GM19438 (cell line): ENCODE data around the gene VMO1.

ENCODE experiments used
- ATAC-seq: cut with Tn5 transposase; IDR thresholded peaks from one replicate; pipeline ENCODE4 v1.9.1; 2021; ENCODE audit warnings: low read depth; ENCODE audit not compliant: unreplicated experiment

Gene VMO1

GRCh38 chr17:4800462-4801196 lies 14.5 kb upstream of the VMO1 start:
- ATAC-seq = no peak

GRCh38 chr17:4796552-4796920 lies 10.4 kb upstream of the VMO1 start:
- ATAC-seq = no peak

GRCh38 chr17:4795168-4795567 lies 9.0 kb upstream of the VMO1 start:
- no peak for ATAC-seq

GRCh38 chr17:4790705-4791088 lies 4.5 kb upstream of the VMO1 start:
- ATAC-seq = no peak

GRCh38 chr17:4789951-4790704 lies 4.0 kb upstream of the VMO1 start:
- no peak for ATAC-seq

GRCh38 chr17:4789701-4789950 lies 3.5 kb upstream of the VMO1 start:
- no peak for ATAC-seq

GRCh38 chr17:4788807-4789700 lies 2.9 kb upstream of the VMO1 start, which contains the start of gene GLTPD2:
TSS of gene GLTPD2 (plus strand) at chr17:4788964. CDS start at chr17:4789012, 48 bp downstream.
- ATAC-seq = no peak

GRCh38 chr17:4788159-4788806 lies 2.1 kb upstream of the VMO1 start:
- ATAC-seq = no peak

- ATAC-seq = no peak
Observed at GRCh38 chr17:4786516-4786915, 352 bp upstream of the VMO1 start.

GRCh38 chr17:4785311-4786105 lies 656 bp downstream of the VMO1 start:
- ATAC-seq = no peak

GRCh38 chr17:4782652-4783051 lies 3.5 kb downstream of the VMO1 start:
- no peak for ATAC-seq

GRCh38 chr17:4780325-4780955 lies 5.7 kb downstream of the VMO1 start:
- no peak for ATAC-seq

GRCh38 chr17:4777969-4778760 lies 8.0 kb downstream of the VMO1 start:
- no peak for ATAC-seq

GRCh38 chr17:4772235-4772613 lies 13.9 kb downstream of the VMO1 start:
- no peak for ATAC-seq

GRCh38 chr17:4771519-4772234 lies 14.5 kb downstream of the VMO1 start, which contains the start of gene TM4SF5:
TSS of gene TM4SF5 (plus strand) at chr17:4771886. CDS start at chr17:4771923, 37 bp downstream.
- no peak for ATAC-seq

GRCh38 chr17:4769628-4770027 lies 16.5 kb downstream of the VMO1 start:
- no peak for ATAC-seq

GRCh38 chr17:4768298-4768697 lies 17.9 kb downstream of the VMO1 start:
- ATAC-seq = no peak

GRCh38 chr17:4766723-4767122 lies 19.4 kb downstream of the VMO1 start:
- no peak for ATAC-seq
